MM.1S (cell line): Measurements from ENCODE around the gene RFXANK.

Experiments
- DNase-seq: peaks from one replicate; pipeline ENCODE4 v3.0.0-alpha.2; 2015
- H2AFZ ChIP-seq: fragments of 300-600 bp; sonication (generic); 2 replicates; pipeline ENCODE4 v1.6.0; 2016; ENCODE audit warnings: antibody characterized with exemption, low read length
- H3F3A ChIP-seq: fragments of 300-600 bp; sonication (generic); 2 replicates; pipeline ENCODE4 v1.6.1; 2016; ENCODE audit warnings: mild to moderate bottlenecking, antibody characterized with exemption, low read length, moderate library complexity, mixed read lengths; ENCODE audit not compliant: insufficient read depth
- H3K27ac ChIP-seq: fragments of 300-600 bp; sonication (generic); 2 replicates; pipeline ENCODE4 v1.5.1; 2016; ENCODE audit warnings: mild to moderate bottlenecking, low read length
- H3K27me3 ChIP-seq: fragments of 300-600 bp; sonication (generic); replicated peaks from 2 replicates; pipeline ENCODE4 v1.6.0; 2016; ENCODE audit warnings: low read length; ENCODE audit not compliant: insufficient read depth
- H3K36me3 ChIP-seq: fragments of 300-600 bp; sonication (generic); replicated peaks from 2 replicates; pipeline ENCODE4 v1.6.1; 2016; ENCODE audit warnings: mild to moderate bottlenecking, low read length, mixed read lengths; ENCODE audit not compliant: insufficient read depth
- H3K4me1 ChIP-seq: fragments of 300-600 bp; sonication (generic); 2 replicates; pipeline ENCODE4 v1.6.1; 2016; ENCODE audit warnings: low read length, mixed read lengths
- H3K4me2 ChIP-seq: fragments of 300-600 bp; sonication (generic); 2 replicates; pipeline ENCODE4 v1.6.0; 2016; ENCODE audit warnings: low read depth, low read length
- H3K4me3 ChIP-seq: fragments of 300-600 bp; sonication (generic); 2 replicates; pipeline ENCODE4 v1.5.1; 2016; ENCODE audit warnings: low read length, mixed read lengths
- H3K79me2 ChIP-seq: fragments of 300-600 bp; sonication (generic); 2 replicates; pipeline ENCODE4 v1.6.1; 2016; ENCODE audit warnings: mixed run types, low read length, mixed read lengths
- H3K9ac ChIP-seq: fragments of 300-600 bp; sonication (generic); 2 replicates; pipeline ENCODE4 v1.6.1; 2016; ENCODE audit warnings: low read length, mixed read lengths
- H3K9me2 ChIP-seq: fragments of 300-600 bp; sonication (generic); replicated peaks from 2 replicates; pipeline ENCODE4 v1.6.1; 2016; ENCODE audit warnings: mild to moderate bottlenecking, low read length, mixed read lengths; ENCODE audit not compliant: insufficient read depth
- H3K9me3 ChIP-seq: fragments of 300-600 bp; sonication (generic); replicated peaks from 2 replicates; pipeline ENCODE4 v1.6.1; 2016; ENCODE audit warnings: mild to moderate bottlenecking, low read length, mixed read lengths; ENCODE audit not compliant: insufficient read depth
- H4K20me1 ChIP-seq: fragments of 300-600 bp; sonication (generic); 2 replicates; pipeline ENCODE4 v1.6.1; 2016; ENCODE audit warnings: mild to moderate bottlenecking, low read length, moderate library complexity, mixed read lengths; ENCODE audit not compliant: insufficient read depth
- CTCF ChIP-seq: fragments of 300-600 bp; sonication (generic); IDR thresholded peaks from 2 replicates; pipeline ENCODE4 v1.5.1; 2016; ENCODE audit warnings: antibody characterized with exemption, low read length, mixed read lengths
- EZH2 ChIP-seq: fragments of 300-600 bp; sonication (generic); optimal IDR thresholded peaks from 2 replicates; pipeline ENCODE3; 2017; ENCODE audit warnings: low read depth, mild to moderate bottlenecking, antibody characterized with exemption, low read length, mixed read lengths
- EZH2phosphoT487 ChIP-seq: fragments of 300-600 bp; sonication (generic); IDR thresholded peaks from 2 replicates; pipeline ENCODE4 v1.6.1; 2018; ENCODE audit warnings: antibody characterized with exemption, low read length

Gene RFXANK

DNA sequence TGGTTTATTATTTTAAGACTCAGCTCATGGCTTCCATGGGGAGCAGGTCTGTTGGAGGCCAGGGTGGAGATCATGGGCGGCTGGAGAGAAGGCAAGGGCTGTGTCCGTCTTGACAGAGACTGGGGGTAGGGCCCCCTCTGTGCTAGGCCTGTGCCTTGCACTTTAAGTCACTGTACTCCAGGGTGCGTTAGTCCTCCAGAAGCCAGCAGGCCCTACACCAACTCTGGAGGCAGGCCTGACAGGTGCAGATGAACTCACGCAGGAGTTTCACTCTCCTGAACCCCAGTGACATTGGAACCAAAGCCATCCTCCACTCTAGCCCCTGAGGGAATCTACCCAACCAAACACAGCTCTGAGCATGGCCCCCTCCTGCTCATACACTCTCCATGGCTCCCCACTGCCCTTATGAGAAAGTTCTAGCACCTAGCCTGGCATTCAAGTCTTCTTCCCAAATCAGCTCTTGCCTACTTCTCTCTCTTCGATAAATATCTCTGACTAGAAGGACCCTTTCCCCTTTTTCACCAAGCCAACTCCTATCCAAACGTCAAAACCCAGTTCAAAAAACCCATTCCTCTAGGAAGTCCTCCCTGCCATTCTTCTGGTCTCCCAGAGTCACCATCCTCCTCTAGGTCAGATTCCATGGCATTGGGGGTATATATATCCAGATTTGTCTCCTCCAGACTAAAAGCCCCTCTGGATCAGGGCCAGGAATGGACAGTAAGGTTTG is 37.1 kb upstream of the RFXANK start:
- TF ChIP-seq CTCF (no peak), EZH2phosphoT487 (no peak), EZH2 (no peak)
- no peak overlapping the region for H3K4me2 ChIP-seq
- H3K9me2 ChIP-seq, result no peaks in the 10 kb centered on the region
- H3K9me3 ChIP-seq, result no peaks in the 10 kb centered on the region
- H3K36me3 ChIP-seq, result no peaks in the 10 kb centered on the region
- no peak overlapping the region for H2AFZ ChIP-seq
- no peaks in the 10 kb centered on the region for H3K4me1 ChIP-seq
- H3K27me3 ChIP-seq, result no peaks in the 10 kb centered on the region
- H3F3A ChIP-seq, result no peaks in the 10 kb centered on the region
- no peak overlapping the region for H3K9ac ChIP-seq
- no peak overlapping the region for H3K27ac ChIP-seq
- H3K79me2 ChIP-seq, result no peaks in the 10 kb centered on the region
- DNase-seq, result no peak
- H4K20me1 ChIP-seq, result no peaks in the 10 kb centered on the region
- no peak overlapping the region for H3K4me3 ChIP-seq

GRCh38 chr19:19155495-19156219 is 36.4 kb upstream of the RFXANK start:
- TF ChIP-seq EZH2 (no peak), EZH2phosphoT487 (no peak), CTCF (no peak)
- H3K27me3 ChIP-seq, result no peaks in the 10 kb centered on the region
- H3K36me3 ChIP-seq, result no peaks in the 10 kb centered on the region
- H2AFZ ChIP-seq, result no peak overlapping the region
- no peaks in the 10 kb centered on the region for H3K9me2 ChIP-seq
- H3K4me3 ChIP-seq, result no peak overlapping the region
- H3K4me2 ChIP-seq, result no peak overlapping the region
- no peaks in the 10 kb centered on the region for H3K79me2 ChIP-seq
- H3F3A ChIP-seq, result no peaks in the 10 kb centered on the region
- H3K9me3 ChIP-seq, result no peaks in the 10 kb centered on the region
- H3K27ac ChIP-seq, result no peak overlapping the region
- H4K20me1 ChIP-seq, result no peaks in the 10 kb centered on the region
- no peak overlapping the region for H3K9ac ChIP-seq
- no peaks in the 10 kb centered on the region for H3K4me1 ChIP-seq
- no peak for DNase-seq

DNA sequence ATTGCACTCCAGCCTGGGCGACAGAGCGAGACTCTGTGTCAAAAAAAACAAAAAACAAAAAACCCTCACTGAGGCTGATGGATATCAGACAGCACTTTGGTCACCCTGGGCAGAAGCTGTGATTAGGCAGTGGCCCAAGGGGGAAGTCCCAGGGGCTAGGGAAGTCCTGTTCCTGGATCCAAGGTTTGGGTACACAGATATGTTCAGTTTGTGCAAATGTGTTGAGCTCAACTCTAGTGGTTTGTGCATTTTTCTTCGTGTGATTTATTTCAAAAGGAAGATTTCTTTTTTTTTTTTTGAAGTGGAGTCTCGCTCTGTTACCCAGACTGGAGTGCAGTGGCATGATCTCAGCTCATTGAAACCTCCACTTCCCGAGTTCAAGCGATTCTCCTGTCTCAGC is 34.2 kb upstream of the RFXANK start:
- Histone ChIP-seq H3K9ac (no peak overlapping the region), H3K4me3 (no peak overlapping the region), H3K9me3 (no peaks in the 10 kb centered on the region), H3F3A (no peaks in the 10 kb centered on the region), H3K4me2 (no peak overlapping the region), H3K36me3 (no peaks in the 10 kb centered on the region), H3K79me2 (no peaks in the 10 kb centered on the region), H3K27ac (no peak overlapping the region), H3K4me1 (no peaks in the 10 kb centered on the region), H3K9me2 (no peaks in the 10 kb centered on the region), H2AFZ (no peak overlapping the region), H4K20me1 (no peaks in the 10 kb centered on the region), H3K27me3 (no peaks in the 10 kb centered on the region)
- no peak for DNase-seq
- TF ChIP-seq CTCF (no peak), EZH2phosphoT487 (no peak), EZH2 (no peak)
